ENCODE data around the gene SHD.

Gene SHD

DNA sequence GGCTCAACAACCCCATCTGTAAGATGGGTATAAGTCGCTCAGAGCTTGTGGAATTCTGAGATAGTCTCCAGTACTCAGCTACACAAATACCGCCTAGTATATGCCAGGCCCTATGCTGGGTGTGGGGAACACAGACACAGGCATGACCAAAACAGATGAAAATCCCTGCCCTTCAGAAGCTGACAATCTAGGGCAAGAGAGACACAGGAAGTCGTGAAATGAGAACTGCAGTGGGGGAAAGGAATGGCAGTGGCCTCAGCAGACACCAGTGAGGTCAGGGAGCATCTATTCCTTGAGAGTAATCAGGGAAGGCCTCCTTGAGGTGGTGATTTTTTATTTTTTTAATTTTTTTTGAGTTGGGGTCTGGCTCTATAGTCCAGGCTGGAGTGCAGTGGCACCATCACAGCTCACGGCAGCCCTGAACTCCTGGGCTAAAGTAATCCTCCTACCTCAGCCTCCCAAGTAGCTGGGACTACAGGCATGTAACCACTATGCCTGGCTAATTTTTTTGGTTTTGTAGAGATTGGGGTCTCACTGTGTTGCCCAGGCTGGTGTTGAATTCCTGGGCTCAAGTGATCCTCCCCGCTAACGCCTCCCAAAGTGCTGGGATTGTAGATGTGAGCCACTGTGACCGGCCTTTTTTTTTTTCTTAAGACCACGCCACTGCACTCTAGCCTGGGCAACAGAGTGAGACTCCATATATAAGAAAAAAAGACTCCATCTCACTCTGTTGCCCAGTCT, 19.9 kb downstream of the SHD start:
- DNase-seq (ENCODE audit: low spot score), result no peak

DNA sequence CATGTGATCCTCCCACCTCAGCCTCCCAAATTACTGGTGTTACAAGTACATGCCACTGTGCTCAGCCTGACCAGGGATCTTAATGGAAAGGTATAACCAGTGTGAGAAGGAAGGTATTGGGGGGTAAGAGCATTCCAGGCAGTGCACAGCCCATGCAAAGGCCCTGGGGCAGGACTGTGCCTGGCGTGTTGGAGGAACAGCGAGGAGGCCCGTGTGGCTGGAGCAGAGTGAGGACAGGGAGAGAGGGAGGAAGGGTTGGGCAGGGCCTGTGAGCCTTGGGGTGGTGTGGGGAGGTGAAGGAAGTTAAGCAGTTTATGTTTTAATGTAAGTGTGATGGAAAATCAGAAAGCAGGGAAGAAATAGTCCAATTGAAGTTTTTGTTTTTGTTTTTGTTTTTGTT, 21.5 kb downstream of the SHD start:
- DNase-seq (ENCODE audit: low spot score), result no peak

- DNase-seq (ENCODE audit: low spot score), result no peak
These were observed 22.6 kb downstream of the SHD start for GRCh38 chr19:4301590-4302242.

GRCh38 chr19:4302243-4302640, 23.2 kb downstream of the SHD start, which contains the start of gene TMIGD2:
TSS of gene TMIGD2 (minus strand) at chr19:4302389. CDS start at chr19:4302385, 4 bp downstream.
- DNase-seq (ENCODE audit: low spot score), result no peak

DNA sequence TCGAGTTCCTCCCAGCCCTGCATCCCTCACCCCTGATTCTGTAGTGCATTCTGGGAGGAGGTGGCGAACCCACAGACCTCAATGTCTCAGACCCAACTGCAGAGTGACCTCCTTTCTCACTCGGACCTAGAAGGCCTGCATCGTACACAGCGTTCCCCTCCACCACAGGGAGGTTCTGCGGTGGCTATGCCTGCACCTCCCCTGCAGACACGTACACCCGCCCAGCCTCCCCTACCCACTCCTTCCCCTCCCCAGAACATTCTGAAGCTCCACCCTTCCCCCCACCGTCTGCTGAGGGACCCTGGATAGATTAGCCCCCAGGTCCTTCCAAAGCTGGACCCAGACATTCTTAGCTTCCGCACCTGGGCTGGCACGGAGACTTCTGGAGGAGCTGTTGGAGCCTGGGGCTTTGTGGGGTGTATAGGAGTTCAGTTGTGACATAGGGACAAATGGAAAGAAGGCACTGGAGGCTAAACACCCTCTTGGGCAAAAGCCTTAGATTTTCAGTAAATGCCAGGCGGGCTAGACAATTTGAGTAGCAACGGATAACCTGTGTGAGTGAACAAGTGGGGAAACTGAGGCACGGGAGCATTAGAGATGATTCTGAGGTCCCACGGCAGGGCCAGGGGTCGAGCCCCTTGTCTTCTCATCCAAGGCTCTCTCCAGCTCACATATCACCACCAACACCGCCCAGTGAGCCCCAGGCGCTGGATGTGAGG, 24.9 kb downstream of the SHD start:
- no peak for DNase-seq (ENCODE audit: low spot score)

DNA sequence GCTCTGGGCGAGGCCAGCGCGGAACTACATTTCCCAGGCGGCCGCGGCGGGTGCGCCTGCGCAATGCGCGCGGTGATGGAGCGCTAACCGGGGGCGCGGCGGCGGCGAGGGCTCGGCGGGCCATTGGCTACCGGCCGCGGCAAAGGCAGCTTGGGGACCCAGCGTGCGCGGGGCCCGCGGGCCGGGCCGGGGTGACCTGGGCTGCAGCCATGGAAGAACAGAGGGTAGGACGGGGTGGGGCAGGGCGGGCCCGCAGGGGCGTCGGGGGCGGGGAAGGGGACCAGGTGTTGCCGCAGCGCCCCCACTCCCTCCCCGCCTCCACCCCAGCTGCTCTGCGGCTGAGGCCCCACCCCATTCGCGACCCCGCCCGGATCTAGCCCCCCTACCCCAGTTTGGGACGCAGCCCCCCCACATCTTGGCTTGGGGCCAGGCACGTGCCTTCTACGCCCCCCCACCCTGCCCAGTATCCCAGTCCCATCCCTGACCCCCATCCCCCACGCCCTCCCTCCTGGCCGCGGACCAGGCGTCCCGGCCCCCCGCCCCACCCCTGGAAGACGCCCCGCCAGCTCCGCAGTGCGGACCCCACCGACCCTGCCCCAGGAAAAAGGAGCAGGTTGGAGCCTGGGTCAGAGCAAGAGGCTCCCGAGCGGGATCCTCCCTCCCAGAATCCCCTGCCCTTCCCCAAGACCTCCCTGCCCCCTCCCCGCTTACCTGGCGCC, 25.6 kb downstream of the SHD start, which contains the start of gene FSD1:
TSS of gene FSD1 (plus strand) at position 61 of the 719 bp plus-strand sequence. CDS start at position 210, 149 bp downstream.
- DNase-seq (ENCODE audit: low spot score), result peak; percentile 98

DNA sequence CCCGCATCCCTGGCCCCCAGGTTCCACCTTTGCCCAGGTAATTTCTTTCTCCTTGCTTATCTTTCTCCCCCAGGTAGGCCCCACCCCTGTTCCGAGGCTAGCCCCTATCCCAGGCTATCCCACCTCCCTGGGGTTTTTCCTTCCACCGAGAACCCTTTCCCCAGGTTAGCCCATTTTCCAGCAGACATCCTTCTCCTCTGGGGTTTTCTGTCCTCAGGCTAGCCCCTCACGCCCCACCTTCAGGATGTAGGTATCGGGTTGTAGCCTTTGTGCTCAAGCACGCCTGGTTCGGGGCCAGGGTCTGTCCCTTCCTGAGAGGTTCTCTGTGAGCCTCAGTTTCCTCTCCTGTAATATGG, 26.2 kb downstream of the SHD start:
- no peak for DNase-seq (ENCODE audit: low spot score)

DNA sequence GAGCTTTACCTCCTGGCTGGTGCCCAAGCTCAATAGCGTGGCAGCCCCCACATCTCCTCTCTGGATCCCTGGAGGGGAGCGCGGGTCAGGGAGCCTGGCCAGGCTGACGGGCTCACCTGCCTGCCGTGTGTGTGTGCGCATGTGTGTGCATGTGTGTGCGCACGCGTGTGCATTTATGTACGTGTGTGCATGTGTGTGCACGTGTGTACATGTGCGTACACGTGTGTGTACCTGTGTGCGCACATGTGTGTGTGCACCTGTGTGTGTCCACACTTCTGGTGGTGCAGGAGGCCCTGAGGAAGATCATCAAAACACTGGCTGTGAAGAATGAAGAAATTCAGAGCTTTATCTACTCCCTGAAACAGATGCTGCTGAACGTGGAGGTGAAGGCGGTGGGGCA, 26.6 kb downstream of the SHD start:
- DNase-seq (ENCODE audit: low spot score), result no peak

- DNase-seq (ENCODE audit: low spot score), result no peak
These were observed 31.4 kb downstream of the SHD start for GRCh38 chr19:4310247-4311121.

DNA sequence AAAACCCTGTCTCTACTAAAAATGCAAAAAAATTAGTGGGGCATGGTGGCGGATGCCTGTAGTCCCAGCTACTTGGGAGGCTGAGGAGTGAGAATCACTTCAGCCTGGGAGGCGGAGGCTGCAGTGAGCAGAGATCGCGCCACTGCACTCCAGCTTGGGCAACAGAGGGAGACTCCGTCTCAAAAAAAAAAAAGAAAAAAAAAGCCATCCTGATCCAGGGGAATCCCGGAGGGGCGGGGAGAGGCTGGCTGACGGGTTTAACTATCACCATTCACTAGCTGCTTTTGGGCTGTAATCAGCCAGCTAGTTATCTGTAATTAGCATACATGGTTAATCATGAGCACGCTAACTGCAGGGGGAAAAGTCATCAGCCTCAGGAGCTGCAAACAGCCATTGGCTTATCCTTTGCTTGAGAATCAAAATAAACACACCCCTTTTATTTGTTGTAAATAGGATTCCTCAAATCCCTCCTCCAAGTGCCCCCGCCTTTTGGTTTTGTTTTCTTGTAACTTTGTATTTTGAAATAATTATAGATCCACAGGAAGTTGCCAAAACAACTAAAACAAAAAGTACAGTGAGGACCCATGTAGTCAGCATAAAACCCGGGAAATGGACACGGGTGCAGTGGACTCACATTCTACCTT, 34.9 kb downstream of the SHD start:
- no peak for DNase-seq (ENCODE audit: low spot score)

GRCh38 chr19:4316956-4317355, 37.9 kb downstream of the SHD start:
- no peak for DNase-seq (ENCODE audit: low spot score)

- no peak for DNase-seq (ENCODE audit: low spot score)
These were observed 39.4 kb downstream of the SHD start for GRCh38 chr19:4318460-4318859.

- no peak for DNase-seq (ENCODE audit: low spot score)
These were observed 40.1 kb downstream of the SHD start for GRCh38 chr19:4319067-4319718.

DNA sequence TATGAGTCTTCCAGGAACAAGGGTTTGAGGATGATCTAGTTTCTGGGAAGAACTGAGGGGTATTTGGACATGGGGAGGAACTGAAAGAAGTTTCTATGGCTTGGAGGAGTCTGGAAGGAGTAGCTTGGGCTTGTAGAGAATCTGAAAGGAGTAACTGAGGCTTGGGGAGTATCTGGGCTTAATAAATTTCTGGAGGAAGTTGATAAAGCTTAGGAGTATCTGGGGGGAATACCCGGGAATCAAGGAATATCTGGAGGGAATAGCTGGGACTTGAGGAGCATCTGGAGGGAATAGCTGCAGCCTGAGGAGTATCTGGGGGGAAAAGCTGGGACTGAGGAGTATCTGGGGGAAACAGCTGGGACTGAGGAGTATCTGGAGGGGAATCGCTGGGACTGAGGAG, 41.4 kb downstream of the SHD start:
- no peak for DNase-seq (ENCODE audit: low spot score)

DNA sequence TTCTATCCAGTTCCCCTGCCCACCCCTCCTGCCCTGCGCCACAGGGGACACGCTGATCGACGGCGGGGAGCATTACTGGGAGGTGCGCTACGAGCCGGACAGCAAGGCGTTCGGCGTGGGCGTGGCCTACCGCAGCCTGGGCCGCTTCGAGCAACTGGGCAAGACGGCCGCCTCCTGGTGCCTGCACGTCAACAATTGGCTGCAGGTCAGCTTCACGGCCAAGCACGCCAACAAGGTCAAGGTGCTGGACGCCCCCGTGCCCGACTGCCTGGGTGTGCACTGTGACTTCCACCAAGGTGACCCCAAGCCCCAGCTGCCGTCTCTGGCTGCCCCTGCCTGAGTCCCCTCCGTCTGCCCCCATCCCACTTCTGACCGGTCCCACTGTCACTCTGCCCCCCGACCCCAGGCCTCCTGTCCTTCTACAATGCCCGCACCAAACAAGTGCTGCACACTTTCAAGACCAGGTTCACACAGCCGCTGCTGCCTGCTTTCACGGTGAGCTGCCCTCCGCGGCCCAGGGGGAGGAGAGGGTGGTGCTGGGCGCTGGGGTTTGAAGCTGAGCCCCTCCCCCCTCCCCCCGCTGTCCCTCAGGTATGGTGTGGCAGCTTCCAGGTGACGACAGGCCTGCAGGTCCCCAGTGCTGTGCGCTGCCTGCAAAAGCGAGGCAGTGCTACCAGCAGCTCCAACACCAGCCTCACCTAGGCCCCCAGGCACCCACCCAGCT, 44.0 kb downstream of the SHD start:
- no peak for DNase-seq (ENCODE audit: low spot score)

DNA sequence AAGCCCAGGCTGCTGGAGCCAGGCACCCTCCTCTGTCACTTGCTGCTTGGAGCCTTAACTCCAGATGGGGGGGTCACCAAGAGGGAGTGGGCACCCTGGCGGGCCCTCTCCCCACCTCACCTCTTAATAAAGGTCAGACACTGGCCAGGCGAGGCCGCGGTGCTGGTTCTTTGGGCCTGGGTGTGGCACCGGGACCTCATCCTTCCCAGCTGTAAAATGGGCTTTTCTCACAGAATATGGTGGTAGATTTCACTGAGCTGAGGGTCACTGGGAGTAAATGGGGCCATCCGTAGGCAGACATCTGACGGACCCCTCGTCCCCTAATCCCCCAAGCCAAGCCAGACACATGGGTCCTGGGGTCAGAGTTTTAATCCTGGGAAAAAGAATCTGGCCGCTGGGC, 44.6 kb downstream of the SHD start:
- DNase-seq (ENCODE audit: low spot score), result no peak

DNA sequence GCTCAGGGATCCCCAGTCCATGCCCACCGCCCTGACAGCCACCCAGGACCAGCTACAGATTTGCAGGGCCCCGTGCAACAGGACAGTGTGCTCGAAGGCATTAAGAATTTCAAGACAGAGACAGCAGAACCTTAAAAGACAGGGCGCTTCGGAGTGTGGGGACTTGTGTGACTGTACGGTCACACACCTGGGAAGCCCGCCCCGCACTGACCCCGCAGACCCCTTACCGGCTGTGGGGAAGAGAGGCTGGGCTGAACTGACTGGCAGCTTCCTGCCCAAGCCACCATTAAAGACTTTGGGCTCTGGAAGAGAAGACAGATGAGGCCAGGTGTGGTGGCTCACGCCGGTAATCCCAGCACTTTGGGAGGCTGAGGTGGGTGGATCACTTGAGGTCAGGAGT, 45.2 kb downstream of the SHD start:
- no peak for DNase-seq (ENCODE audit: low spot score)

GRCh38 chr19:4326215-4326836, 47.3 kb downstream of the SHD start:
- DNase-seq (ENCODE audit: low spot score), result no peak

GRCh38 chr19:4326837-4327251, 47.8 kb downstream of the SHD start:
- DNase-seq (ENCODE audit: low spot score), result no peak

Measured in AG08395 (cell line).